ENCODE data around the gene NEGR1. TPM values are rescaled to one million over a fixed set of nuclear protein-coding genes. Genes with fewer than 3 reads are reported as not detected.

Gene NEGR1
- total and polyA plus RNA-seq, 10 donors = 0.07 to 1.3 (median 0.54) TPM

GRCh38 chr1:71510725-71511124 lies 771.6 kb downstream of the NEGR1 start:
- Histone ChIP-seq H3K27me3 (replicated peaks in 1 of 7) (no peaks in the 10 kb centered on the region), H3K36me3 (no peaks in the 10 kb centered on the region), H3K4me1 (no peaks in the 10 kb centered on the region), H3K4me3 (no peak overlapping the region), H3K9me3 (peaks cover 0 to 31% (median 6%) of the 10 kb centered on the region in 8 donors), H3K27ac (no peak overlapping the region)
- 82 to 96% (median 84%) methylated on average over 1 of the region's 1 CpG for WGBS, 5 donors
- intact Hi-C loops (cut with DNase I; ENCODE audit: low total_unique reads) = no loop called here
- no peak for DNase-seq
- TF ChIP-seq POLR2AphosphoS5 (IDR thresholded peaks at IDR 0.05) = no peak
- no peak for TF ChIP-seq CTCF (IDR thresholded peaks at IDR 0.05 in 8 of 11, conservative IDR thresholded peaks at IDR 0.05 in 3 of 11)
- no peak for TF ChIP-seq POLR2A (IDR thresholded peaks at IDR 0.05)

GRCh38 chr1:71509051-71509595 lies 773.2 kb downstream of the NEGR1 start:
- Histone ChIP-seq H3K36me3 (no peaks in the 10 kb centered on the region), H3K4me3 (no peak overlapping the region), H3K27me3 (replicated peaks in 1 of 7) (no peaks in the 10 kb centered on the region), H3K9me3 (peaks cover 0 to 41% (median 6%) of the 10 kb centered on the region in 8 donors), H3K27ac (no peak overlapping the region), H3K4me1 (no peaks in the 10 kb centered on the region)
- no peak for TF ChIP-seq CTCF (IDR thresholded peaks at IDR 0.05 in 8 of 11, conservative IDR thresholded peaks at IDR 0.05 in 3 of 11)
- no peak for TF ChIP-seq POLR2A (IDR thresholded peaks at IDR 0.05)
- no peak for TF ChIP-seq POLR2AphosphoS5 (IDR thresholded peaks at IDR 0.05)
- DNase-seq = no peak
- WGBS, 5 donors = 79 to 92% (median 84%) methylated on average over 4 of the region's 4 CpGs
- intact Hi-C loops (cut with DNase I; ENCODE audit: low total_unique reads) = no loop called here

GRCh38 chr1:71502006-71502405 lies 780.3 kb downstream of the NEGR1 start:
- Histone ChIP-seq H3K27me3 (replicated peaks in 1 of 7) (no peaks in the 10 kb centered on the region), H3K27ac (no peak overlapping the region), H3K9me3 (peaks cover 0 to 22% (median under 1%) of the 10 kb centered on the region in 8 donors), H3K36me3 (no peaks in the 10 kb centered on the region), H3K4me3 (no peak overlapping the region), H3K4me1 (no peaks in the 10 kb centered on the region)
- WGBS, 5 donors = 41 to 70% (median 51%) methylated on average over 6 of the region's 6 CpGs
- TF ChIP-seq POLR2AphosphoS5 (IDR thresholded peaks at IDR 0.05) (no peak), CTCF (IDR thresholded peaks at IDR 0.05 in 8 of 11, conservative IDR thresholded peaks at IDR 0.05 in 3 of 11) (no peak), POLR2A (IDR thresholded peaks at IDR 0.05) (no peak)
- intact Hi-C loops (cut with DNase I; ENCODE audit: low total_unique reads) = no loop called here
- DNase-seq = no peak

- Histone ChIP-seq H3K27me3 (replicated peaks in 1 of 7) (no peaks in the 10 kb centered on the region), H3K9me3 (no peaks in the 10 kb centered on the region), H3K4me1 (no peaks in the 10 kb centered on the region), H3K4me3 (no peak overlapping the region), H3K36me3 (no peaks in the 10 kb centered on the region), H3K27ac (no peak overlapping the region)
- no peak for TF ChIP-seq POLR2A (IDR thresholded peaks at IDR 0.05)
- no peak for TF ChIP-seq CTCF (IDR thresholded peaks at IDR 0.05 in 8 of 11, conservative IDR thresholded peaks at IDR 0.05 in 3 of 11)
- no peak for TF ChIP-seq POLR2AphosphoS5 (IDR thresholded peaks at IDR 0.05)
- intact Hi-C loops (cut with DNase I; ENCODE audit: low total_unique reads) = no loop called here
- no peak for DNase-seq
These were observed 783.8 kb downstream of the NEGR1 start for GRCh38 chr1:71498542-71498941.
